Measurements from ENCODE around the gene PGAM1. TPM values are rescaled to one million over a fixed set of nuclear protein-coding genes. Genes with fewer than 3 reads are reported as not detected.
"Not testable (repeated sequence)": the region's sequence is repeated elsewhere in the genome, so short reads cannot be mapped to it uniquely, and the experiment has no call there.

Gene PGAM1
- total RNA-seq, 1 donor from 2014 or later = 151 TPM

DNA sequence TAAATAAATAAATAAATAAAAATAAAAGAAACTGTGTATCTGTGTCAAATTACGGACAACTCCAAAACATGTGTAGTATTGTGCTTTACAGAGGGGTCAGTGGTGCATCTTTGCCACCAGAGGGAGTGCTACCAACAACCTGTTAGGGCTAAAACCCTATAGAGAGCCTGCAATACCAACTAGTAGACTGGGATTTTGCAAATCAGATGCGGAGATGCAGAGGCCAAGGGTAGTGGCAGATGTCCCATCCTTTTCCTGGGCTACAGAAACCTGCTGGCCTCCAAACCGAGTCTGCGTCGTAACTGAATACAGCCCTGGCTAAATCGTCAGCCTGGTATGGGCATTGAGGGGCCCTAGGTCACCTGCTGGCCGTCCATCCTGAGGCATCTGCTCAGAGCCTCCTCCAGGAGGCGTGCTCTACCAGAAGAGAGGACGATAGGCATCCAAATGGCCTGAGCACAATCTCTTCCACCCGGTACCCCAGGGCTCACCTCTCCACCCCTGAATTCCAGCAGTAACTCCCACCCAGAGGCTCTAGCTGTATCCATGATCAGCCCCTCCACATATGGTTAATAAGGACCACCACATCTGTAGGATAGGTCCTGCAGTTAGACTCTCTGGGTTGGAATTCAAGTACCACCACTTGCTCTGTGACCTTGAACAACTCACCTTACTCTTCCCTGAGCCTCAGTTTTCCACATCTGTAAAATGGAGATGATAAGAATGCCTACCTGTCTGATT is 18.6 kb upstream of the PGAM1 start:
- ATAC-seq (peak; percentile 96), DNase-seq (ENCODE audit: low spot score) (peak; percentile 59)

DNA sequence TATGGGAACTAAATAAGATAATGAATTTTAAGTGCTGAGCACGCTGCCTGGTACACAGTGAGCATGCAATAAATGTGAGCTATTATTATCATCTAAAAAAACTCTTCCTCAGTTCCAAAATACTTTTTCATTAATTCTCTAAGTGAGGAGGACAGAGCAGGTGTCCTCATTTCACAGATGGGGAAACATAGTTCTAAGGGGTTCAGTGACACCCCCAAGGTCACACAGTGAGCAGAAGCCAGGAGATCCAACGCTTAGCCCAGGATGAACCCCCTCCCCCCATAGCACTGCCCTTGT is 18.1 kb upstream of the PGAM1 start:
- ATAC-seq (no peak), DNase-seq (ENCODE audit: low spot score) (no peak)

DNA sequence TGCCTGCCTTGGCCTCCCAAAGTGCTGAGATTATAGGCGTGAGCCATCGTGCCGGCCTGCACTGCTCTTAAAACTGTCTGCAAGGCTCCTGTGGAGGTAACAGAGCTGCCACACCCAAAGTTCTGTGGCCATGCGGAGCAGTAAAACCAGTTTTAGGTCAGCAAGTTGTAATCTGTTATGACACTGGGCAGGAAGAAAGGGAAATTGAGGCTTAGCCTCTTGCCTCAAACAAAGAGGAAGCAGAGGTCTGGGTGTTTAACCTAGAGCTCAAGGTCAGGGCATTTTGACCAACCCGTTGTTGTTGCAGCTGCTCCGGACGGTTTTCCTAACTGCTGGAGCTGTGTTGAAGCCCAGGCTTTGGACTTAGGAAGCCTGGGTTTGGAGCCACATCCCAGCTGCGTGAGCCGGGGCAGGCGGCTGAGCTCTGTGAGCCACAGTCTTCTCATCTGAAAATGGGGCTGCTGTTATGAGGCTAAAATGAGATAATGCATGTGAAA is 17.4 kb upstream of the PGAM1 start:
- ATAC-seq = no peak
- no peak for DNase-seq (ENCODE audit: low spot score)

DNA sequence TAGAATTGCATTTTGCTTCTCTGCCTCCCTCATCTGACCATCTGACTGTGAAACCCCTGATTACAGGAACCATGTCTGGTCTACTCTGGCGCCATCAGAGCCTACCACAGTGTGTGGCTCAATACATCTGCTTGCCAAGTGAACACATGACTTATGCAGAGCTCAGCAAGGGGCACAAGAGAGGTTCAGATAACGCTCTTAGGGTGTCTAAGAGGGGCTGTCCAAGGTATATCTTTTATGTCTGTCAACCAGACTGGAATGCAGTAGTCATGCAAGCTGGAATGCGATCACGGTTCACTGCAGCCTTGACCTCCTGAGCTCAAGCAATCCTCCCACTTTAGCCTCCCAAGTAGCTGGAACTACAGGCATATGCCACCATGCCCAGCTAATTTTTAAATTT is 14.6 kb upstream of the PGAM1 start:
- ATAC-seq (no peak), DNase-seq (ENCODE audit: low spot score) (no peak)

DNA sequence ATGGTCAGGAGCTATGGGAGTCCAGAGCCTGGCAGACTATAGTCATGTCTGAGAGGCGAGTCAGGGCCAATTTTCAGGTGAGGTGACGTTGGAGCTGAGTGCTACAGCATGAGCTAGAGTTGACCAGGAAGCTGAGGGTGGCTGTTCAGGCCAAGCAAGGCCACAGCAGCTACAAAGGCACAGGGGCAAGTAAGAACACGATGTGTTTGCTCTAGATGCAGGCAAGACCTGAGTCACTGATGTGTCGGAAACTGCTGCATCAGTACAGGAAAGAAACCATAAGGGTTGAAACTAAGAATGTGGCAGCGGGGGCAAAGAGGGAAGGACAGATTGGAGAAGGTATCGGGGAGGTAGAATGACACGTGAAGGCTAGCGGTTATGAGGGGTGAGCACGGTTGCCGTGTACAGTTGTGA is 13.1 kb upstream of the PGAM1 start:
- DNase-seq (ENCODE audit: low spot score) = no peak
- ATAC-seq = no peak

DNA sequence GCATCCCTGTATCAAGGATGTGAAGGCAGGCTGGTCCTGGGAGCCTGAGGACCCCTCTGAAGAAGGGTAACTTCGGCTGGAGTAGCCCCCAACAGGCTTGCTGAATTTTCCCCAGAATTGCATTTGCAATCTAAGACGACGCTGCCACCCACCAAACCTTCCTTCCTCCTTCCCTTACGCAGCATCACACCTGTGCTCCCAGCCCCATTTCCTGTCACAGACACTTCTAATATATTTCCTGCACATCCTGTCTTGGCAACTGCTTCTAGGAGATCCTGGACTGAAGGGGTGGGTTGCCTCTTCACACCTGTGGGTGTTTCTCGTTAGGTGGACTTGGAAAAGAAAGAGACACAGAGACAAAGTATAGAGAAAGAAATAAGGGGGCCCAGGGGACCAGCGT is 9.4 kb upstream of the PGAM1 start:
- DNase-seq (ENCODE audit: low spot score) (no peak), ATAC-seq (no peak)

DNA sequence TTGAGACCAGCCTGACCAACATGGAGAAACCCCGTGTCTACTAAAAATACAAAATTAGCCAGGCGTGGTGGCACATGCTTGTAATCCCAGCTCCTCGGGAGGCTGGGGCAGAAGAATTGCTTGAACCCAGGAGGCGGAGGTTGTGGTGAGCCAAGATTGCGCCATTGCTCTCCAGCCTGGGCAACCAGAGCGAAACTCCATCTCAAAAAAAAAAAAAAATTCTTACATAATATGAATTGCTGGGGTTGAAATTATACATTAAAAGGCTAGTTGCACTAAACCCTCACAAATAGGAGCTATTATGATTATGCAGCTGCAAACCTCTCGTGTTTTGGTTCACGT is 2.3 kb upstream of the PGAM1 start:
- not testable (repeated sequence) for ATAC-seq; DNase-seq (ENCODE audit: low spot score)

DNA sequence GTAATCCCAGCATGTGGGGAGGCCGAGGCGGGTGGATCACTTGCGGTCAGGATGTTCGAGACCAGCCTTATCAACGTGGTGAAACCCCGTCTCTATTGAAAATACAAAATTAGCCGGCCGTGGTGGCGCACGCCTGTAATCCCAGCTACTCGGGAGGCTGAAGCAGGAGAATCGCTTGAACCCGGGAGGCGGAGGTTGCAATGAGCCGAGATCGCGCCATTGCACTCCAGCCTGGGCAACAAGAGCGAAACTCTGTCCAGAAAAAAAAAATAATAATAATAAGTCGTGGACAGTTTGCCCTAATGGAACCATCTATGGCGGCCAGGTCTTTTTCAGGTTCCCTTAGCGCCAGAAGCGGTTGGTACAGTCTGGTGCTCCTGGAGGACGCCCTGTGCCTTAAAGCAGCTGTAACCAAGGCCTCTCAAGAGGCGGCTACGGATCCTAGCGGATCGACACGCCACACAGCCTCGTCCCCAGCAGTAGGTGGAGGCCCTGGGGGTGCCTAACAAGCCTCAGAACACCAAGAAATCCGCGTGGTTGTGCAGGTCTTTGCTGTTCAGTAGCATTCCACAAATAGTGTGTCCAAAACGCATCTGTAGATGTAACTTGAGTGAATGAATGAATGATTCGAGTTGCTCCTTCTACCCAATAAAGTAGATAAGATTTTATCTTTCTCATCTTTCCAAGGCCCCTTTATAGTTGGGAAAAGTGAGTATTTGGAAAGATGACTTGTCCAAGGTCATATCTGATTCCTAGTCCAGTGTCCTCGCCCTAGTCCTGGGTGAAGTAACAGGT is 982 bp downstream of the PGAM1 start:
- DNase-seq (ENCODE audit: low spot score) (no peak), ATAC-seq (no peak)

DNA sequence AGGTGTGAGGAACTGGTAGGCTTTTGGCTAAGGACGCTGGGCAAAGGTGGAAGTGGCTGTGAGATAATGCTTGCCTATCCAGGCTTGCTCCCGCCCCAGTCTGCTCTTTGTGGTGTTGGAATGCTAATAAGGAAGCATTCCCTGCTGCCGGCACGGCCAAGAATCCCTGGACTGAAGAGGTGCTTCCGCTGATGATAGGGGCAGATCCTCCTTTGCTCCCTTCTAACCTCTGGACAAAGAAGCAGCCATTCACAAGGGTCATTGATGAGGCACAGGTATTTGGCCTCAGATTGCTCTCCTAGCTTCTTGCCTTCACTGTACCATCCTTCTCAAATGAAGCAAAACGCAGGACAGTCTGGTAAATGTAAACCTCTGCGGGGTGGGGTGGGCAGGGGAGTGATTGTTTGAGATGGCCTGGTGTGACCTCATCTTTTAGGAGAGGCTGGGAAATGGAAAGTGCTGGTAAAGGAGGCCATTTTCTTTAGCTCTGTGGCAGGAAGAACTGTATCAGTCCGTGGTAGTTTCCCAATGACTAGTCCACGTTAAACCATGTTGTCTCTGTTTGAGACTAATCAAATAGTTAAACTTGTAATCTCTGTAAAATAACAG is 1.7 kb downstream of the PGAM1 start:
- DNase-seq (ENCODE audit: low spot score) (peak; percentile 65), ATAC-seq (peak; percentile 54)

DNA sequence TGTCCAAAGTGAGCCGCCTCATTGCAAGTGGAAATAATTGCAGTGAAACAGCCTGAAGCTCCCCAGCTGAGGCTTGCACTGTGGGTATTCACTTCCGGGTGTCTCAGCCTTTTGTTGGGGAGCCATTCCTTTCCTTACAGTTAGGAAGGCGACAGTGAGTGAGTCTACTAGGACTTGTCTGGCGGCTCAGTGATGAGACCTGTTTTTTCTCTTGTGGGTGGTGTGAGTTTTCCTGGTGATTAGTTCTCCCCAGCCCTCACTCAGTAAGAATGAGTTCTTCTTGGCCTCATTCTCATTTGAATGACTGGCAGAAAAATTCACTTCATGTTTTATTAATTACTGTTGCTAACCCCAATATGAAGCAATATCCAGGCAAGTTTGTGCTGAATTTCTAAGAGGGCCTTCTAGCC is 2.6 kb downstream of the PGAM1 start:
- DNase-seq (ENCODE audit: low spot score) (no peak), ATAC-seq (no peak)

DNA sequence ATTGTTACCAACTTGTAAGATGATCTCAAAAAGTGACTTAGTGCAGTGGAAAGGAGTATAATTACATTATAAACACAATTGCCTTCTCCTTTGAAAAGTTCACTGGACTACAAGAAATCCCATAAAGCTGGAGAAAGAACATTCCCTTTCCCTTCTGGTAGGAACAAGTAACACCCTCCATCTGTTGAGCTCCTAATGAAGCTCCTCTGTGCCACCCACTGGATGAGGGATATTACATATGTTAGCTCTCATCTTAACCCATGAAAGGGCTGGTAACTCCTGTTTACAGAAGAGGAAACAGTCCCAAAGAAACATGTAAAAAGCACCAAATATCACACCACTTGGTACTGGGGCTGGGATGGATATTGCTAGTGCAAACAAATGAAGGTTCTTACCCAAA is 8.1 kb downstream of the PGAM1 start:
- no peak for DNase-seq (ENCODE audit: low spot score)
- ATAC-seq = no peak

DNA sequence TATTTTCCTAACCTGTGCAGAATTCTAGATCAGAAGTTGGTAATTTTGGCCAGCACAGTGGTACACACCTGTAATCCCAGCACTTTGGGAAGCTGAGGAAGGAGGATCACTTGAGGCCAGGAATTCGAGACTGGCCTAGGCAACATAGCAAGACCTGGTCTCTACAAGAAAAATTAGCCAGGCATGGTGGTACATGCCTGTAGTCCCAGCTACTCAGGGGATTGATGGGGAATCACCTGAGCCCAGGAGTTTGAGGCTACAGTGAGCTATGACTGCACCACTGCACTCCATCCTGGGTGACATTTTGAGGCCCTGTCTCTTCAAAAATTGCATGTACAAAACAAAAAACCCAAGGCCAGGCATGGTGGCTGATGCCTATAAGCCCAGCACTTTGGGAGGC is 8.6 kb downstream of the PGAM1 start:
- ATAC-seq (no peak), DNase-seq (ENCODE audit: low spot score) (no peak)

DNA sequence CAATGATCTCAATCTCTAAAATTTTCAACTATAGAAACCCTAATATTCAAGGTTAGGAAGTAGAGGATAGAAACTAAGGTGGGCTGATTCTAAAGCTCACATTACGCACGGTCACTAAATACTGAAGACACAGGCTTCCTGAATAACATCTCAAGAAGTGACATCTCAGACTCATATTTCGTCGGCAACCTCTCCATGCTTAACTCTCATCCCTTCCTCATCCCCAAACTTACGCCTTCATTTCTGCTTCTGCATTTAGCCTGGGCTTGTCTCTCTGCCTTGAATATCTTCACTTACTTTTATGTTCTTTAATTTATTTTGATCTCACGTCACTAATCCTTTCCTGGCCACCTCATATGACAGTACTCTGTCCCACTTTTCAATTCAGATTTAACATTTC is 9.2 kb downstream of the PGAM1 start:
- ATAC-seq (no peak), DNase-seq (ENCODE audit: low spot score) (no peak)

DNA sequence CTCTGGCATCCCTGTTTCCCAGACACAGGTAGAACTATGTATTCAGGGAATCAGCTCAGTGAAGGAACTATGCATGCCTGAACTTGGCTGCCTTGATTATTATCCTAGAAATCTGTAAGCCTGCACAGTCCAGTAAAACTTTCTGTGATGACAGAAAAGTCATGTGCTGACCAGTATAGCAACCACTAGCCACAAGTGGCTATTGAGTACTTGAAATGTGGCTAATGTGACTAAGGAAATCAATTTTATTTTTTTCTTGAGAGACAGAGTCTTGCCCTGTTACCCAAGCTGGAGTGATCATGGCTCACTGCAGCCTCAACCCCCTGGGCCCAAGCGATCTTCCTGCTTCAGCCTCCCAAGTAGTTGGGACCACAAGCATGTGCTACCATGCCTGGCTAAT is 16.3 kb downstream of the PGAM1 start:
- no peak for ATAC-seq
- DNase-seq (ENCODE audit: low spot score) = no peak

DNA sequence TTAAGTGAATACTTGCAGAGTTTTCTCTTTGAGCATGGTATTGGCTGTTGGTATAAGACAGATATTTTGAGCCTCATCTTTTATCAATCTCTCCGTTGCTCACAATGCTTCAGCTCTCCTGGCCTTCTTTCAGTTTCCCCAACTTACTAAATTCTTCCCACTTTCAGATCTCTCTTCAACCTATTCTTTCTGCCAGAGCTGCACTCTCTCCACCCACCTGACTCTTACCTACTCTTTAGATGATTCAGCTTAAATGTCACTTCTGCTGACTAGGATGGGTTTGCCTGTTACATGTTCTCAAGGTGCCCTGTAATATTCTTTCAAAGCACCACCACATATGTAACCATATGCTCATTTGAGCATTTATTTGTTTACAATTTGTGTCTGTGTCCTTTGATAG is 18.2 kb downstream of the PGAM1 start:
- no peak for ATAC-seq
- DNase-seq (ENCODE audit: low spot score) = no peak

DNA sequence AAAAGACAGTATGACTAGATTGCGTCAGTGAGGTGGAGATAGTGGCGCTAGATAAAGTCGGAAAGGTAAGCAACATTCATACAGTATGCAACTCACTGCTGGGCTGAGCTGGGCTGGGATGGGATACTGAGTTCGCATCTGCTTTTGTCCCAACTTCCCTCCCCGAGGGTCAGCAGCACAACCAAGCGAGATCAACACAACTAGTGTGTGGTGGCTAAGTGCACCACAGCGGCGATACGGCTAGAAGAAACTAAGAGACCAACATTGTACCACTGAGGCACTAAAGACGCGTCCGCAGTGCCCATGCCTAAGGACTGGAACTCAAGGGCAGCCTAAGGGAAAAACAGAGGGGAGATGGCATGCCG is 19.3 kb downstream of the PGAM1 start:
- peak; percentile 2 for ATAC-seq
- DNase-seq (ENCODE audit: low spot score) = no peak

DNA sequence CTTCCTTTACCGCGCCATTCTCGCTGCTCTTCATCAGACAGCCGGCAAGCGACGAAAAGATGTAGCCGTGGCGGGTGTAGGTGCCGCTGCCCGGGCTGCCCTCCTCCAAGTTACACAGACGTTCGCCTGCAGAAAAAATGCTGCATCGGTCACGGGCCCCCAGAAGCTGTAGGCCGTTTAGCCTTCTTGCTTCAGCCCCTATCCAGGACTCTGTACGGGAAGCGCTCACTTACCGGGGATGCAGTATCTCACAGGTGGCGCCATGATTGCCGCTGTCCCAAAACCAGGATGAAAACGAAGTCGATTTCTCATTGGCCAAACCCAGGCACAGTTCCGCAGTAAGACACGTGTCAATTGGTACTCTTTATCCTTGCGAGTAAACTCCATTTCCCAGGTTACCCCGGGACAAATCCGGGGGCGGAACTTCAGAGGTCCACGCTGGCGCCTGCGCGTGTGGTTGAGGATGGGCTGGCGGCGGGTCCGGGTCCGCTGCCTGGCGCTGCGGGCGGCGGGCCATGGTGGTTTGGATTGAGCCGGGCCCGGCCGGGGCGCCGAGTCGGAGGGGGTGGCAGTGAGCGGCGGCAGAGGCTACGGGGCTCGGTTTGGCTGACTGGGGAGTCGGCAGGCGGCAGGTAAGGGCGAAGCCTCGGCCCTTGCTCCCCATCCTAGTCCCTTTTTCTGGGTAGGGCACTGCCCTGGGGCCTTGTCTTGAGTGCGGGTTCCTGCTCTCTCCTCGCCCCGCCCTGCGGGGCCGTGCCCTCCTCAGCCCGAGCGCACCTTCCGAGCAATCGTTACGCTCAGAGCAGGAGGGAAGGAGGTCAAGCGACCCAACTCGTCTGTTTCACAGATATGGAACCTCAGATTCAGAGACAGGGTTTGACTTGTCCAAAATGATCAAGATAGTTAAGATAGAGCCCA is 20.0 kb downstream of the PGAM1 start, which contains the start of the genes EXOSC1 and ZDHHC16:
Gene EXOSC1 (minus strand): TSS at position 285 of the 918 bp plus-strand sequence. CDS start 21 bp downstream, at position 264.
Gene ZDHHC16 (plus strand): TSS at position 454 of the 918 bp plus-strand sequence. CDS start 5,501 bp downstream, outside the sequence.
- ATAC-seq (peak; percentile 96), DNase-seq (ENCODE audit: low spot score) (peak; percentile 94)

DNA sequence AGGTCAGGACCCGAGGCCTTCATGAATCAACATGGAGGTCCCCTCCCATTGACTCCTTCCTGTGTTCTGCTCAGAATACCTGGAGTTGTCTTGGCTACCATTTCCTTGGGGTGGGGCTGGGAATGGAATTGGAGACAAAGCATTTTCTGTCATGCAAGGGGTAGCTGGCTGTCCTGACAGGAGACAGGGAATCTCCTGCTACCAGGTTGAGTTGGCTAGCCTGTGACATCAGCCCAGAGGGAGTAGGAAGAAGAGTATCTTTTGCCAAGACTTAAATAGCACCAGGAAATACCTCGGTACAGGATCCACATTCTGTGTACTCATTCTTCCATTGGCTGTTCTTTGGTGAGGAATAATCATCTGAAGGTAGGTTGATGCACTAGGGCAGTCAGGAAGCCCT is 24.8 kb downstream of the PGAM1 start:
- ATAC-seq (no peak), DNase-seq (ENCODE audit: low spot score) (no peak)

DNA sequence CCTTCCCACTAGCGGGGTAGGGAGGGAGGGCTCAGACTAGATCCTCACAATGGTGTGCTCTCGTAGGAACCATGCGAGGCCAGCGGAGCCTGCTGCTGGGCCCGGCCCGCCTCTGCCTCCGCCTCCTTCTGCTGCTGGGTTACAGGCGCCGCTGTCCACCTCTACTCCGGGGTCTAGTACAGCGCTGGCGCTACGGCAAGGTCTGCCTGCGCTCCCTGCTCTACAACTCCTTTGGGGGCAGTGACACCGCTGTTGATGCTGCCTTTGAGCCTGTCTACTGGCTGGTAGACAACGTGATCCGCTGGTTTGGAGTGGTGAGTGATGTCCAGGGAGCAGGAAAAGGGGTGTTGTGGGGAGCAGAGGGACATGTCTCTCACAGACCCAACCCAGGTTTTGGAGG is 25.6 kb downstream of the PGAM1 start:
- ATAC-seq (no peak), DNase-seq (ENCODE audit: low spot score) (no peak)

DNA sequence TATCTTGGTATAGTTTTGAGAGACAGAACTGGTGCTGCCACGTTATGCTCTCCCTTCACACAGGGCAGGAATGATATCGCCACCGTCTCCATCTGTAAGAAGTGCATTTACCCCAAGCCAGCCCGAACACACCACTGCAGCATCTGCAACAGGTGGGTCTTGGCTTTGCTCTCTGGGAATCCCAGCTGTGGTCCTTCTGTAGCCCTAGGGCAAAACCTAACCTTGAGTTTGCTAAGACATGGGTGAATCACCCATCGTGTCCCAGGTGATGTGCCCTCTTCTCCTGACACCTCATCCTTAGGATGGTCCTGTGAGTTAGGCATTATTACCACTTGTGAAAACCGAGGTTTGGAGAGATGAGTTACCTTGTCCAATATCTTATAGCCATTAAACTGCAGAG is 26.4 kb downstream of the PGAM1 start:
- DNase-seq (ENCODE audit: low spot score) = no peak
- ATAC-seq = no peak
